Memory B cell (primary cell): ENCODE results near the gene C1orf74.
A peak's percentile ranks its signal among the peaks of the same experiment; 100 is the strongest.

ENCODE experiments used
- ATAC-seq: fragments of 150-1000 bp; cut with Tn5 transposase; 2 replicates; pipeline ENCODE4 v1.10.0; 2021; ENCODE audit warnings: low read depth, mild to moderate bottlenecking, moderate library complexity
- DNase-seq, 2 donors: peaks; one replicate each; pipeline ENCODE4 v3.0.0; 2022; ENCODE audit warnings: low spot score in 2 of 2
- H3K27ac Mint-ChIP-seq: one replicate; pipeline ENCODE4 v1.8.0; 2022; ENCODE audit warnings: mild to moderate bottlenecking, moderate library complexity, mixed read lengths
- H3K27me3 Mint-ChIP-seq: one replicate; pipeline ENCODE4 v1.8.0; 2022; ENCODE audit warnings: mixed read lengths
- H3K36me3 Mint-ChIP-seq: one replicate; pipeline ENCODE4 v1.8.0; 2022; ENCODE audit warnings: mild to moderate bottlenecking, mixed read lengths
- H3K4me1 Mint-ChIP-seq: one replicate; pipeline ENCODE4 v1.8.0; 2022; ENCODE audit warnings: mixed read lengths
- H3K4me3 Mint-ChIP-seq: one replicate; pipeline ENCODE4 v1.8.0; 2022; ENCODE audit warnings: mild to moderate bottlenecking, moderate library complexity, mixed read lengths
- H3K9me3 Mint-ChIP-seq: one replicate; pipeline ENCODE4 v1.8.0; 2022; ENCODE audit warnings: mixed read lengths

The C1orf74 gene

DNA sequence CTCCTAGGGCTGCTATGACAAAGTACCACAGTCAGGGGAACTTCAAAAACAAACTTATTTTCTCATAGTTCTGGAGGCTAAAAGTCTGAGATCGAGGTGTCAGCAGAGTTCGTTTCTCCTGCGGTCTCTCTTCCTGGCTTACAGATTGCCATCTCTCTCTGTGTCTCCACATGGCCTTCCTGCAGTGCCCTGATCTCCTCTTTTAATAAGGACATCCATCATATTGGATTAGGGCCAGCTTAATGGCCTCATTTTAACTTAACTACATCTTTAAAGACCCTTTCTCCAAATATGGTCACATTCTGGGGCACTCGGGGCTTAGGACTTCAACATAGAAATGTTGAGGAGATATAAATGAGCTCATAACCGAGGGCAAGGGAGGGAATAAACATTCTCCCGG, 12.2 kb downstream of the C1orf74 start:
- no peak for DNase-seq
- ATAC-seq = no peak
- Mint-ChIP-seq H3K9me3 (no peaks in the 10 kb centered on the region), H3K4me1 (peaks cover 38% of the 10 kb centered on the region), H3K27me3 (no peaks in the 10 kb centered on the region), H3K4me3 (no peak overlapping the region), H3K36me3 (peaks cover 27% of the 10 kb centered on the region), H3K27ac (no peak overlapping the region)

DNA sequence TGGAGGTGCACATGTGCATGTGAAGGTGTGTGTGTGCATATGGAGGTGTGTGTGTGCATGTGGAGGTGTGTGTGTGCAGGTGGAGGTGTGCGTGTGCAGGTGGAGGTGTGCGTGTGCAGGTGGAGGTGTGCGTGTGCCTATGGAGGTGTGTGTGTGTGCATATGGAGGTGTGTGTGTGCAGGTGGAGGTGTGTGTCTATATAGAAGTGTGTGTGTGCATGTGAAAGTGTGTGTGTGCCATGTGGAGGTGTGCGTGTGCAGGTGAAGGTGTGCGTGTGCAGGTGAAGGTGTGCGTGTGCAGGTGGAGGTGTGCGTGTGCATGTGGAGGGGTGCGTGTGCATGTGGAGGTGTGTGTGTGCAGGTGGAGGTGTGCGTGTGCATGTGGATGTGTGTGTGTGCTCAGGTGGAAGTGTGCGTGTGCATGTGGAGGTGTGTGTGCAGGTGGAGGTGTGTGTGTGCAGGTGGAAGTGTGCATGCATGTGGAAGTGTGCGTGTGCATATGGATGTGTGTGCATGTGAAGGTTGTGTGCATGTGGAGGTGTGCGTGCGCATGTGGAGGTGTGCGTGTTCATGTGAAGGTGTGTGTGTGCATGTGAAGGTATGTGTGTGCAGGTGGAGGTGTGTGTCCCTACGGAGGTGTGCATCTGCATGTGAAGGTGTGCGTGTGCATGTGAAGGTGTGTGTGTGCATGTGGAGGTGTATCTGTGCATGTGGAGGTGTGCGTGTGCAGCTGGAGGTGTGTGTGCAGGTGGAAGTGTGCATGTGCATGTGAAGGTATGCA, 13.5 kb downstream of the C1orf74 start:
- DNase-seq = no peak
- H3K27me3 Mint-ChIP-seq = no peaks in the 10 kb centered on the region
- peaks cover 43% of the 10 kb centered on the region for H3K4me1 Mint-ChIP-seq
- no peak overlapping the region for H3K27ac Mint-ChIP-seq
- ATAC-seq = no peak
- no peak overlapping the region for H3K4me3 Mint-ChIP-seq
- peaks cover 32% of the 10 kb centered on the region for H3K36me3 Mint-ChIP-seq
- H3K9me3 Mint-ChIP-seq = no peaks in the 10 kb centered on the region

DNA sequence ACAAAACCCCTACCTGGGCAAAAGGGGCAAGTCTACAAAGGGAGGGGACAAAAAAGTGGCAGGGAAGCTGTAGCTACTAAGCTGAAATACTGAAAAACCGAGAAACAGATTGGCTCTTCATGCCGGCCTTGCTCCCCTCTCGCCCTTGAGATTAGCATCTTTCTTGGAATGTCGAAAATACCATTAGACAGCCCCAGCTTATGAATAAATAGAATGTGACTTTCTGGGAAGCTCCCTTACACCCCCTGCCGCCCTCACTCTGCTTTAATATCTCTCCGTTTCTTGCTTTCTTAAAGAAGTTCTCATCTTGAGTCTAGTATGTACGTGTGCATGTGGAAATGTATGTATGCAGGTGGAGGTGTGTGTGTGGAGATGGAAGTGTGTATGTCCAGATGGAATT, 14.4 kb downstream of the C1orf74 start:
- Mint-ChIP-seq H3K4me3 (no peak overlapping the region), H3K4me1 (peaks cover 37% of the 10 kb centered on the region), H3K27me3 (no peaks in the 10 kb centered on the region), H3K36me3 (peaks cover 28% of the 10 kb centered on the region), H3K27ac (no peak overlapping the region), H3K9me3 (no peaks in the 10 kb centered on the region)
- no peak for ATAC-seq
- DNase-seq = no peak

DNA sequence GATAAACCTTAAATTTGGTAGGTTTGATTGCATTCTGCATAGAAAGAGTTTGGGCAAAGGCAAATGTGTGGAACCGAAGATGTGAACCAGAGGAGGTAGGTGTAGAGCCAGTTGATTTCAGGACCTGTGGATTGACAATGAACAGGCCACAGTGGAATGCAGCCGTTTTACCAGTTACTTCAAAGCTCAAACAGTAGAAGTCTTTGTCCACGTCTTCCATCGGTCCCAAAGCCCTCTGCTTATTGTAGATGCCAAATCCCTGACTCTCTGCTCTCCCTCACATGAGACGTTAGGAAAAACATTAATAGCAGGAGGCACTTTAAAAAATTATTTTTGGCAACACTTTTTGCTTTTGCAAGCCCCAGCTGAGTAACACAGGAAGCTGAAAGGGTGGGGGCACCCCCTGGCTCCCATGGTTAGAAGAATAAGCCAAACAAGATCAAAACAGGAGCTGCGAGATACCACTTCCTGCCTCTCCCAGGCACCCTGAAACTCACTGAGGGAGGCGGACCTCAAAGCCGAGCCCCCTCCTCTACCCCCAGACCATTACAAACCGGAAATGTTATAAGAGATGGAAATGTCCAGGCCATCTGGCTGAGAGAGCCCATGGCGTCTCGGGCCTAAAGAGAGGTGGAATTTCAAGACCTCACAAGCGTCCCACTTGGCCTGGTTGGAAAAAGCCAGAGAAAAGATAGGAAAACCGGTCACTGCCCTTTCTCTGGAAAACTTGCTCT, 15.0 kb downstream of the C1orf74 start:
- ATAC-seq = peak; percentile 47
- no peak for DNase-seq
- H3K27me3 Mint-ChIP-seq = no peaks in the 10 kb centered on the region
- no peak overlapping the region for H3K27ac Mint-ChIP-seq
- H3K4me3 Mint-ChIP-seq = no peak overlapping the region
- H3K36me3 Mint-ChIP-seq = peaks cover 26% of the 10 kb centered on the region
- H3K9me3 Mint-ChIP-seq = no peaks in the 10 kb centered on the region
- H3K4me1 Mint-ChIP-seq = peaks cover 32% of the 10 kb centered on the region

DNA sequence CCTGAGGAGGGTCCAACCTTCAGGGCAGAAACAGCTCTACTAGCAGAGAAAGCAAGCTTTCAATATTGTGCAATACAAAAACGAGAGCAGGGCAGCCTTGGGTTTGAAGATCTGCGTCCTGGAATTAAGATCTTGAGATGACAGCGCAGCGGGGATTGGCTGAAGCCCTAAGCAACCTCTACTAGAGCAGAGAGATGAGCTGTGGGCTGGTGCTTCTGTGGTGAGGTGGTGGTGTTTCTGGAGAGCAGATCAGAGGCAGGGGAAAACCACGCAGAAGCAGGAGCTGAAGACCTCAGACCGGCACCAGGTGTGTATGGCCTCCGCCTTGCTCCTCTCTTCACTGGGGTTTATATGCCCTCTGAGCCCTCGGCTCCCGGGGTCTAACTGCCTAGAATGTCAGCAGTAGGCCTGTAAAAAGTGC, 16.0 kb downstream of the C1orf74 start:
- Mint-ChIP-seq H3K27me3 (no peaks in the 10 kb centered on the region), H3K9me3 (no peaks in the 10 kb centered on the region), H3K4me1 (peaks cover 29% of the 10 kb centered on the region), H3K36me3 (peaks cover 30% of the 10 kb centered on the region), H3K27ac (no peak overlapping the region), H3K4me3 (no peak overlapping the region)
- DNase-seq (peak; percentile 23 to 31), ATAC-seq (peak; percentile 93)

DNA sequence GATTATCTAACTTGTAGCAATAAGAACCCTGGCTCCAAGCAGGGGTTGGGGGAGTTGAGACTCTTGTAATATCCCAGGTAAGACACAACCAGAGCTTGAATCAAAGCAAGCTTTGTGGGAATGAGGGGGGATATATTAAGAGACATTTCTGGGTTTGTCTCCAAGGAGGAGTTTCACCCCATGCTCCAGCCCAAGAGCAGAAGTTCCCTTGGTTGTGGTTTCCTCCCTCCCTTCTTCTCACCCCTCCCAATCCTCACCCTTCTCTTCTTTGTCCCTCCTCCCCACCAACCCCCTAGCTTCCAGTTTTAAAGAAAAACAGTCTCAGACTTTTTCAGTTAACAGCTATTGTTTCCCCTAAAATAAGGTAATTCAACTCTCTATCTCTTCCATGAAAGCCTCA, 16.7 kb downstream of the C1orf74 start:
- H3K4me1 Mint-ChIP-seq = peaks cover 26% of the 10 kb centered on the region
- H3K27me3 Mint-ChIP-seq = no peaks in the 10 kb centered on the region
- DNase-seq (no peak), ATAC-seq (no peak)
- no peaks in the 10 kb centered on the region for H3K9me3 Mint-ChIP-seq
- H3K27ac Mint-ChIP-seq = no peak overlapping the region
- peaks cover 30% of the 10 kb centered on the region for H3K36me3 Mint-ChIP-seq
- H3K4me3 Mint-ChIP-seq = no peak overlapping the region

DNA sequence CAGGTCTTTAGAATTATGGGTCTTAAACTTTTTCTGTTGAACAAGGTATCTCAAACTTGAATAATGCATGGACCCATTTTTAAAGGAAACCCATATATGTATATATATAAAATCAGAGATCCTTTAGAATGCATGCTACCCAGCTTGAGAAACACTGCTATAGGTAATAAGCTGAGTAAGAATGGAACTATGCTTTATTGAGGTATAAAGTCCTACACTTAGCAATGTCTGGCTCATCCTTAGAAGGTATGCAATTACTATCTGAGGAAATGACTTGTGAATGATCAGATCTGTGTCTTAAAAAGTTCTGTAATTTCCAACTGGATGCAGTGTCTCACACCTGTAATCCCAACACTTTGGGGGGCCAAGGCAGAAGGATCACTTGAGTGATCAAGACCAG, 17.3 kb downstream of the C1orf74 start:
- Mint-ChIP-seq H3K9me3 (no peaks in the 10 kb centered on the region), H3K27me3 (no peaks in the 10 kb centered on the region), H3K4me3 (no peak overlapping the region), H3K27ac (peak overlapping the region; percentile 88), H3K4me1 (peaks cover 31% of the 10 kb centered on the region), H3K36me3 (peaks cover 36% of the 10 kb centered on the region)
- no peak for DNase-seq
- no peak for ATAC-seq

DNA sequence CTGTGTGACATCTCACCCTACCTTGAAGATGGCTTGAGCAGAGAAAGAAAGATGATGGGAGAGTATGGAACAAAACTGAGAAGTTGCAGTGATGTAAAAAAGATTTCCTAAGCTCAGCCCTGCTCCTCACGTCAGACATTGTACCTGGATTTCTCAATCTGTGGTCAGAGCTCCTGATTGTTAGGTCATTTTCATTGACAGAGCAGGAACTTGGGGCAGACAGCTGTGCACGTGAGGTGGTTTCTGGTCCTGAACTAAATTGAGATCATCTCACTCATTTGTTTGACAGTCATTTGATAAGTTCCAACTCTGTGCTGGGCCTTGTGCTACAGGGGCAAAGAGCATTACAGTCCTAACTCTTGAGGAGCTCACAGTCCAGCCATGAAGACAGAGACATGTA, 18.3 kb downstream of the C1orf74 start:
- peaks cover 43% of the 10 kb centered on the region for H3K36me3 Mint-ChIP-seq
- no peak for DNase-seq
- peaks cover 36% of the 10 kb centered on the region for H3K4me1 Mint-ChIP-seq
- no peak overlapping the region for H3K4me3 Mint-ChIP-seq
- ATAC-seq = no peak
- H3K27me3 Mint-ChIP-seq = no peaks in the 10 kb centered on the region
- peak overlapping the region; percentile 88 for H3K27ac Mint-ChIP-seq
- H3K9me3 Mint-ChIP-seq = no peaks in the 10 kb centered on the region

DNA sequence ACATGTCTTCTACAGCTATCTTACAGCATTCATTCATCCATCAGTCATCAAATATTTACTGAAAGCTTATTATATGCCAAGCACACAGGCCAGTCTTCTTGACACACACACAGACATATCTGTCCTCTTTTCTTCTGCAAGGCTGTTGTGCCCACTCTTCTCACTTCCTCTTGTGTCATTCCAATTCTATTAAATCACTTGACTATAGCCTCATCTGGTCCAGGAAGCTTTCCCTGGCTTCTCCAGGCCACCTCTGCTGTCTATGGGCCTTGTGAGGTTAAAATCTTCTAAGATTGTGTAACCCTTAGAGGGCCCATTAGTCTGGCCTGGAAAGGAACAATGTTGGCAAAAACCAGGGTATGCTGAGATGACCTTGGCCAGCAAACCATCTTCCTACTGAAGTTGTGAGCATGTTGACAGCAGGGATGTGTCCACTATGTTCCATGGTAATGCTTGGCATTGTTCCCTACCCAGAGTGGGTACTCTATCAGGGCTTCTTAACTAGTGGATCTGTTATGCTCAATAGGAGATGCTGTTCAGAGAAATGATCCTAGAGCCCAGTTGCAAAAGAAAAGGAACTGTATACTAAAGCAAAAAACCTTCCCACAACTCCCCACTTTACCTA, 23.2 kb downstream of the C1orf74 start:
- Mint-ChIP-seq H3K36me3 (peaks cover 46% of the 10 kb centered on the region), H3K27me3 (no peaks in the 10 kb centered on the region), H3K4me1 (peaks cover 44% of the 10 kb centered on the region), H3K27ac (no peak overlapping the region), H3K4me3 (no peak overlapping the region), H3K9me3 (no peaks in the 10 kb centered on the region)
- DNase-seq (no peak), ATAC-seq (no peak)

DNA sequence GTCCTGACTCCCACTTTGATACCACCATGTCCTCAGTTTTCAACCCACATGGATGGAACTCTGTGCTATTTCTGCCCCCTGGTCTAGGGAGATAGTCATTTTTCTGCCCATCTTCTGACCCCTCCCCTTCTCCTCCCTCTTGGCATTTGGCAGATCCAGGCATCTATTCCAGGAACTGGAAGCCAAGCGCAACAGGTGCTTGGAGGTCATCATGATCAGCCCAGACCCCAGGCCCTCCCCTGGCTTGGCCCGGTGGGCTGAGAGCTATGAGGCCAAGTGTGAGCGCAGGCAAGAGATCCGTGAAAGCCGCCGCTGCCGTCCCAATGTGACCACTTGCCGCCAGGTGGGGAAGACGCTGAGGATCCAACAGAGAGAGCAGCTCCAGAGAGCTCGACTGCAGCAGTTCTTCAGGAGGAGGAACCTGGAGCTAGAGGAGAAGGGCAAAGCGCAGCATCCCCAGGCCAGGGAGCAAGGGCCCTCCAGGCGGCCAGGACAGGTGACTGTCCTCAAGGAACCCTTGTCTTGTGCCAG, 24.5 kb downstream of the C1orf74 start:
- no peaks in the 10 kb centered on the region for H3K27me3 Mint-ChIP-seq
- ATAC-seq = no peak
- H3K4me3 Mint-ChIP-seq = peak overlapping the region; percentile 3
- no peak for DNase-seq
- H3K4me1 Mint-ChIP-seq = peaks cover 53% of the 10 kb centered on the region
- no peak overlapping the region for H3K27ac Mint-ChIP-seq
- H3K9me3 Mint-ChIP-seq = no peaks in the 10 kb centered on the region
- peaks cover 40% of the 10 kb centered on the region for H3K36me3 Mint-ChIP-seq

DNA sequence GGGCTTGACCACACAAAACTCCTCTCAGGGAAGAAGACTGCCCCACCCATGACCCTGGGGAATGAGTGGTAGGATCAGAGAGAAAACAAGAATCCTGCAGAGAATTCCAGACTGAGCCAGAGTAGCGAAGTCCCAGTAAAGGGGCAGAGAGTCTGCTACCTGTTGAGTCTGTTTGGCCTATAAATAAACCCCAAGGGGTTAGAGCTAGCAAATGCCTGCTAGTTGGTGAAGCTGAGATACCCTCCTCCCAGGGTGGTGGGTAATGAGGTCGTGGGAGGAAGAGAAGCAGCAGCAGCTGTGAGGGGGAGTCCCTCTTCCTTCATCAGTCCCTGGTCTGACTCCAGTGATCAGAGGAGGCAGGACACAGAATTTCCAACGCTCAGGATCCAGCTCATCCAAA, 26.0 kb downstream of the C1orf74 start:
- Mint-ChIP-seq H3K27me3 (no peaks in the 10 kb centered on the region), H3K4me3 (peak overlapping the region; percentile 97), H3K36me3 (peaks cover 33% of the 10 kb centered on the region), H3K9me3 (no peaks in the 10 kb centered on the region), H3K27ac (peak overlapping the region; percentile 64), H3K4me1 (peaks cover 51% of the 10 kb centered on the region)
- DNase-seq (no peak), ATAC-seq (no peak)

DNA sequence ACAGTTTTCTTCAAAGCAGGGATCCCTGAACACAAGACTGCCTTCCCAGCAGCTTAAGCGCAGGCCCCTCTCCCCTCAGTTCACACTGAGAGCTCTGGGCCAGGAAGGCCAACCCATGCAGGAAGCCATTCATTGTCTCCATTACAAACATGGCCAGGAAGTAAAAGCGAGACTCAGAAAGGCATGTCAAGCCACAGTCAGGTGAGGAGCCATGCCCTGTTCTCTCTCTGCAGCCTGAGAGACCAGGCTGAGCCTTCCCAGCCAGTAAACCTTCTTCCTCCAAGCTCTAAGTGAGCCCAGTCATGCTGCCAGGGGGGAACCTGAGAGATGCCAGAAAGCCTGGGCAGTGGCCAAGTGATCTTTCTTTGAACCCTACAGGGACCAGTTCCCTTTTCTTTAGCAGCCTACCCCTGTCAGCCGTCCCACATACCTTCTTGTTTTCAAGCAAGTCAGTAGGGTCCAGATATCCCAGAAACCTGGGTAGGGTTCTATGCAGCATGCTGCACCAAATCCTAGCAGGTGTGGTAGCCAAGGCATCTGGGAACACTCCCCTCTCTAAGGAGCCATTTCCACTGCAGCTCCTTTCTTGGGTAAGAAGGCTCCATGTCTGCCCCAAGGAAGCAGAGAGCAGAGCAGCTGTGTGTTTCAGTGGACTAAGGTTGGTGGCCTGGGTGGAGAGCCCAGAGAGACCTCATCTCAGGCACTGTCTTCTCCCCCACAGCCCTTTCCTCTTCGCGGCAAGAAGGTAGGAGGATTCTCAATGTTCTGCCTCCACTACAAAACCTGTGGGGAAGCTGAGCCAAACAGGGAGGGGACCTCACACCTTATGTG, 27.5 kb downstream of the C1orf74 start:
- DNase-seq = no peak
- peak overlapping the region; percentile 97 for H3K4me3 Mint-ChIP-seq
- H3K36me3 Mint-ChIP-seq = peaks cover 20% of the 10 kb centered on the region
- ATAC-seq = peak; percentile 31
- H3K27ac Mint-ChIP-seq = peak overlapping the region; percentile 85
- H3K4me1 Mint-ChIP-seq = peaks cover 50% of the 10 kb centered on the region
- H3K9me3 Mint-ChIP-seq = no peaks in the 10 kb centered on the region
- no peaks in the 10 kb centered on the region for H3K27me3 Mint-ChIP-seq

DNA sequence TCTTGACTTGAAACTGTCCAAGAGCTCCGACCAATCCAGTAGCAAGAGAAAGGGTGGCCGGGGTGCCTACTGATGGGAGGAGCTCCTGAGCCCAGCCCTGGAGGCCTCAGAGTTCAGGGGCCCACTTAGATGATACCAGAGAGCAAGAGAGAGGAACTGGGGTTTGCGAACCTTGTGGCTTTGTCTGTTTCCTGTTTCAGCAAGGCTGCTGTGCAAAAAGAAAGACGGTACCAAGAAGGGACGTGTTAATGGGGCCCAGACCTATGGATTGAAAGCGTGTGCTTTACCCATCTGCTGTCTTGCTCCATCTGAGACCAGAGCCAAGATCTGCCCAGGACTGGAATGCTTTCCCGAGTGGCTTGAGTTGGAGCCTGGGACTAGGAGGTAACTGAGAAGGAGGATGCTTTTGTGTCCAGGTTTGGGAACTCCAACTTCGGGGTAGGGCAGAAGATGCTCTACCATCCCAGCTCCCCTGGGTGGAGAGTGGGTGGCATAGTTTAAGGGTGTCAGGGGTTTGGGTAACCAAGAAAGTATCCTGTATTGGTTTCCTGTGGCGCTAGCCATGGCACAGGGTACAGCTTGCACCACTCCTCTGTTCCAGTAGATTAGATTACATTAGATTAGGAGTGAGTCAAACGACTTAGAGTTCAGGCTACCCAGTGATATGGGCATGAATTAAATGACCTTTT, 28.3 kb downstream of the C1orf74 start, which contains the start of gene TRAF3IP3:
TSS of gene TRAF3IP3 (plus strand) at position 128 of the 689 bp plus-strand sequence. CDS start 3,987 bp downstream, outside the sequence.
- ATAC-seq (peak; percentile 95), DNase-seq (peak; percentile 52 to 69)
- peak within 1 kb of the TSS; percentile 97 for H3K4me3 Mint-ChIP-seq
- peaks cover 52% of the 10 kb centered on the region for H3K4me1 Mint-ChIP-seq
- H3K27me3 Mint-ChIP-seq = no peaks in the 10 kb centered on the region
- peaks cover 16% of the 10 kb centered on the region for H3K36me3 Mint-ChIP-seq
- no peaks in the 10 kb centered on the region for H3K9me3 Mint-ChIP-seq
- peak within 1 kb of the TSS; percentile 85 for H3K27ac Mint-ChIP-seq
